Stomach (tissue), 4 donors: ENCODE measurements around the gene RNF225.

Experiments
- CTCF ChIP-seq, 7 experiments: fragments of 450-650 bp in 4 of 7; fragments of 200-600 bp in 3 of 7; sonication (generic) in 3 of 7; IDR thresholded peaks; one replicate each; pipeline ENCODE4 v1.5.1; 2016 to 2019; ENCODE audit warnings: antibody characterized with exemption in 7 of 7, control low read depth in 2 of 7, mild to moderate bottlenecking in 1 of 7
- EP300 ChIP-seq: sonication (generic); formaldehyde crosslinking; IDR thresholded peaks from one replicate; pipeline ENCODE4 v1.6.1; 2017; ENCODE audit warnings: antibody characterized with exemption
- POLR2A ChIP-seq, 4 donors: fragments of 450-650 bp; IDR thresholded peaks; one replicate each; pipeline ENCODE4 v1.6.1; 2016; ENCODE audit warnings: antibody characterized with exemption in 4 of 4, control low read depth in 2 of 4, mild to moderate bottlenecking in 1 of 4, moderate library complexity in 1 of 4

GRCh38 chr19:58394821-58395219 lies 636 bp upstream of the RNF225 start:
- TF ChIP-seq CTCF (IDR thresholded peaks at IDR 0.05): no peak
- no peak for TF ChIP-seq EP300
- TF ChIP-seq POLR2A (IDR thresholded peaks at IDR 0.05): no peak
